Chondrocyte (in vitro differentiated cells): ENCODE results near the gene AFTPH. TPM values are rescaled to one million over a fixed set of nuclear protein-coding genes. Genes with fewer than 3 reads are reported as not detected.

ENCODE experiments used
- DNase-seq: peaks from one replicate; pipeline ENCODE4 v3.0.0; 2021; ENCODE audit warnings: mixed read lengths, low spot score
- H3K27ac Mint-ChIP-seq: one replicate; pipeline ENCODE4 v1.8.0; 2021; ENCODE audit warnings: mild to moderate bottlenecking, moderate library complexity, mixed read lengths; ENCODE audit not compliant: unreplicated experiment
- H3K27me3 Mint-ChIP-seq: 2 replicates; pipeline ENCODE4 v1.8.0; 2021; ENCODE audit warnings: low read depth, mixed read lengths
- H3K36me3 Mint-ChIP-seq: 2 replicates; pipeline ENCODE4 v1.8.0; 2021; ENCODE audit warnings: low read depth, mixed read lengths
- H3K4me1 Mint-ChIP-seq: 2 replicates; pipeline ENCODE4 v1.8.0; 2021; ENCODE audit warnings: low read depth, mild to moderate bottlenecking, mixed read lengths
- H3K4me3 Mint-ChIP-seq: one replicate; pipeline ENCODE4 v1.8.0; 2021; ENCODE audit warnings: mild to moderate bottlenecking, moderate library complexity, mixed read lengths; ENCODE audit not compliant: unreplicated experiment
- H3K9me3 Mint-ChIP-seq: 2 replicates; pipeline ENCODE4 v1.8.0; 2021; ENCODE audit warnings: low read depth, mixed read lengths
- total RNA-seq: library from RNA; stranded (reverse); gene quantifications from 3 replicates; pipeline ENCODE4 v1.2.1, GENCODE V29; 2021
- TF ChIP-seq, protein P1 (sequence below): fragments of 200-600 bp; sonication (generic); IDR thresholded peaks from 2 replicates; pipeline ENCODE4 v1.5.0; 2021; ENCODE audit warnings: antibody characterized with exemption, mild to moderate bottlenecking, moderate library complexity

The AFTPH gene
- total RNA-seq, 1 donor from 2014 or later: 17.3 TPM

DNA sequence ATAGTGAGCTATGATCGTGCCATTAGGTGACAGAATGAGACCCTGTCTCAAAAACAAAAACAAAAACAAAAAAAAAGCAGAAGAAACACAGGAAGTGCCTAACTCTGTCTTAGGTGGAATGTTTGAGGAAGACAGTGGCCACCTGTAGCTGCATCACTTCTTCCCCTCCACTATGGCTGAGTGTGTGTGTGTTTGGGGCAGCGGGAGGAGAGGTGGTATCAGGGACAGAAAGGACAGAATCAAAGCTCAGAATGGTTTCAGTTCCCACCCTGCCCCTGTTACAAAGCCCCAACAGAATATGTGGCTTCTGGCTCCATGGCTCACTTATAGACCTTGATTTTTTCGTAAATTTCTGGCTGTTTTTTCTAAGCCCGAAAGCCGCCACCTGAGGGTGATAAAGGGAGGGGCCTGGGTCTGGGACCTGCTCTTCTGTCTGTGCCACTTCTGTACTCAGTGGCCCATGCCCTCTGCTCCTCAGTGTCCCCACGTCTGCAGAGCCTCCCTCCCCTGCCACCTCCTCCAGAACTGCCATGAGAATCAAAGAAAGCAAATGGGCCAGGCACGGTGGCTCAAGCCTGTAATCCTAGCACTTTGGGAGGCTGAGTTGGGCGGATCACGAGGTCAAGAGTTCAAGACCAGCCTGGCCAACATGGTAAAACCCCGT lies 102.2 kb downstream of the AFTPH start:
- Mint-ChIP-seq H3K4me3 (no peak overlapping the region), H3K36me3 (peaks cover 10% of the 10 kb centered on the region), H3K27ac (no peak overlapping the region), H3K9me3 (no peaks in the 10 kb centered on the region), H3K4me1 (peaks cover 13% of the 10 kb centered on the region), H3K27me3 (no peaks in the 10 kb centered on the region)
- TF ChIP-seq, protein P1, sequence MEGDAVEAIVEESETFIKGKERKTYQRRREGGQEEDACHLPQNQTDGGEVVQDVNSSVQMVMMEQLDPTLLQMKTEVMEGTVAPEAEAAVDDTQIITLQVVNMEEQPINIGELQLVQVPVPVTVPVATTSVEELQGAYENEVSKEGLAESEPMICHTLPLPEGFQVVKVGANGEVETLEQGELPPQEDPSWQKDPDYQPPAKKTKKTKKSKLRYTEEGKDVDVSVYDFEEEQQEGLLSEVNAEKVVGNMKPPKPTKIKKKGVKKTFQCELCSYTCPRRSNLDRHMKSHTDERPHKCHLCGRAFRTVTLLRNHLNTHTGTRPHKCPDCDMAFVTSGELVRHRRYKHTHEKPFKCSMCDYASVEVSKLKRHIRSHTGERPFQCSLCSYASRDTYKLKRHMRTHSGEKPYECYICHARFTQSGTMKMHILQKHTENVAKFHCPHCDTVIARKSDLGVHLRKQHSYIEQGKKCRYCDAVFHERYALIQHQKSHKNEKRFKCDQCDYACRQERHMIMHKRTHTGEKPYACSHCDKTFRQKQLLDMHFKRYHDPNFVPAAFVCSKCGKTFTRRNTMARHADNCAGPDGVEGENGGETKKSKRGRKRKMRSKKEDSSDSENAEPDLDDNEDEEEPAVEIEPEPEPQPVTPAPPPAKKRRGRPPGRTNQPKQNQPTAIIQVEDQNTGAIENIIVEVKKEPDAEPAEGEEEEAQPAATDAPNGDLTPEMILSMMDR: no peak
- no peak for DNase-seq

GRCh38 chr2:64626963-64627760 lies 103.0 kb downstream of the AFTPH start:
- Mint-ChIP-seq H3K9me3 (no peaks in the 10 kb centered on the region), H3K4me3 (no peak overlapping the region), H3K36me3 (peaks cover 10% of the 10 kb centered on the region), H3K4me1 (peaks cover 13% of the 10 kb centered on the region), H3K27ac (no peak overlapping the region), H3K27me3 (no peaks in the 10 kb centered on the region)
- TF ChIP-seq, protein P1: no peak
- no peak for DNase-seq

DNA sequence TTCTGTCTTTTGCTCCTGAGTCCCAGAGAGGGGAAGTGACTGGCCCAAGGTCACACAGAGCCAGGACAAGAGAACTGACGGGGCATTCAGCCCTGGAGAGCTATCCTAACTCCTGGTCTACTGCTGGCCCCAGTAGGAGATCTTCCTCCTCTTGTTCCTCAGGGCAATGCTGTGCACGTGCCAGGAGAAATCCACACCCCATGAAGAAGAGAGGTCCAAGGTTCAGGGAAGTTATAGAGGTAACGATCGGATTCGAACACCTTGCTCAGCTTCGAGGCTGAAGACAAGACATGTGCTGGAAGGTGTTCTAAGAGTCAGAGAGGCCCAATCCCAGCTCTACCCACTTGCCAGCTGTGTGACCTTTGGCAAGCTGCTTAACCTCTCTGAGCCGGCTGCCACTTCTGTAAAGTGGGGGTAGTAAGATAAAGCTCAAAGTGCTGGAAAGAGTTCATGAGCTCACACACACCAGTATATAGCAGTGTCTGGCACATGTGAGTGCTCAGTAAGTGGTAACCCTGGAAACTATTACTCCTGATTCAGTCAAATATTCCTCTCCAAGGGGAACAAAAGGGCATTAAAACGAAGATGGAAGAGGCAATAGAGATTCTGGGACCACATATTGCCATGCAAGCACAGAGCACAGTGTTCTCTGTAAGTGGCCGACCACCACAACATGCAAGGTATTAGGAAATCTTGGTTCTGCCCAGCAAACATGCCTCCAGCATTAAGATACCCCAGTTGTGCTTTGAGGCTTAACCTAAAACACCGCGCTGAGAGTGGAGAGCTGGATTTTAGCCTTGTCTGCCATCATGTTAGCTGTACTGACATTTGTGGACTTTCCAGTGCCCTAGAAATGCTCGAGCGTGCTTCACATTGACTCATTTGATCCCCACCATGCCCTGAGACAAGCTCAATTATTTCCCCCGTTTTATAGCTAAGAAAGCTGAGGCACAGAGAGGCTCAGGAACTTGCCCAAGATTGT lies 104.0 kb downstream of the AFTPH start:
- Mint-ChIP-seq H3K36me3 (peaks cover 13% of the 10 kb centered on the region), H3K9me3 (no peaks in the 10 kb centered on the region), H3K4me3 (no peak overlapping the region), H3K27me3 (no peaks in the 10 kb centered on the region), H3K27ac (no peak overlapping the region), H3K4me1 (peaks cover 3% of the 10 kb centered on the region)
- TF ChIP-seq, protein P1: no peak
- no peak for DNase-seq

DNA sequence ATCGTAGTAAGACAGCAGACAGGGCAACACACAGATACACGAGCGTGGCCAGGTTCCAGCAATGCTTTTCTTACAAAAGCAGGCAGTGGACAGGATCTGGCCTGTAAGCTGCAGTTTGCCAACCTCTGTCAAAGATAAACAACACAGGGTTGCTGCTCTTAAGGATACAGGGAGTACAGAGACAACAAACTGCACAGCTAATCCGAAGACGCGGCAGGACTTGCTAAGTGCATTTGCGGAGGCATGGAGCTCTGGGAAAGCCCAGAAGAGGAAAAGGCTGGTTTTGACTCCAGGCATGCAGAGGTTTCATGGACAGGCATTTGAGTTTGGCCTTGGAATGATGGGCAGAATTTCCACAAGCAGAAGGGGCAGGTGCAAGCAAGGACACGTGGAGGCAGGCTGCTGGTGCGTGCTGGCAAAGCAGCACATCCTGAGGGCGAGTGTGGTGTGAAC lies 105.2 kb downstream of the AFTPH start:
- Mint-ChIP-seq H3K27ac (no peak overlapping the region), H3K36me3 (peaks cover 15% of the 10 kb centered on the region), H3K9me3 (no peaks in the 10 kb centered on the region), H3K4me1 (no peaks in the 10 kb centered on the region), H3K27me3 (no peaks in the 10 kb centered on the region), H3K4me3 (no peak overlapping the region)
- no peak for DNase-seq
- TF ChIP-seq, protein P1: no peak

DNA sequence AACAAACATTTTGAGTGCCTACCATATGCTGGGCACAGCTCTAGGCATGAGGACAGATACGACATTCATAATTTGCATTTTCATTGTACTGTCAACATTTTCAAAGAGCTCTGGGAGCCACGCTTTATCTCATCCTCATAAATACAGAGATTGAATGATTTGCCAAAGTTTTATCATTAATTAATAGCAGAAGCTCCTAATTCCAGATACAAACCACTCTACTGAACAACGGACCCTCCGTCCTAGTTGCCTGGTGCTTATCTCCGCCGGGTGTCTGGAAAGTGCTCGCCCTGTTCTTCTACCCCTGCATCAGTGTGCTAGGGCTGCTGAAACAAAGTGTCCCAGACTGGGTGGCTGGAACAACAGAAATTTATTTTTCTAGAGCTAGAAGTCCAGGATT lies 105.7 kb downstream of the AFTPH start:
- Mint-ChIP-seq H3K36me3 (peaks cover 16% of the 10 kb centered on the region), H3K4me3 (no peak overlapping the region), H3K4me1 (no peaks in the 10 kb centered on the region), H3K9me3 (no peaks in the 10 kb centered on the region), H3K27ac (no peak overlapping the region), H3K27me3 (no peaks in the 10 kb centered on the region)
- DNase-seq: no peak
- TF ChIP-seq, protein P1: no peak
